GM23338 (cell line): ENCODE data around the gene DDC. TPM values are rescaled to one million over a fixed set of nuclear protein-coding genes. Genes with fewer than 3 reads are reported as not detected.

ENCODE experiments used
- ATAC-seq: fragments of 200-7000 bp; cut with Tn5 transposase; 3 replicates; pipeline ENCODE4 v1.9.1; 2020
- DNase-seq: peaks from one replicate; pipeline ENCODE4 v3.0.0-alpha.2; 2015; ENCODE audit warnings: low spot score
- H2AFZ ChIP-seq: fragments of 200-600 bp; sonication (generic); 2 replicates; pipeline ENCODE4 v1.8.0; 2016; ENCODE audit warnings: antibody characterized with exemption, mild to moderate bottlenecking, moderate library complexity
- H3F3A ChIP-seq: fragments of 200-600 bp; sonication (generic); replicated peaks from 2 replicates; pipeline ENCODE4 v1.8.0; 2017; ENCODE audit warnings: antibody characterized with exemption, mixed run types, low read depth
- H3K27ac ChIP-seq: fragments of 200-600 bp; sonication (generic); 2 replicates; pipeline ENCODE4 v1.6.1; 2016; ENCODE audit warnings: low read depth
- H3K27me3 ChIP-seq: fragments of 200-600 bp; sonication (generic); 2 replicates; pipeline ENCODE4 v1.8.0; 2016; ENCODE audit warnings: mild to moderate bottlenecking, mixed run types, moderate library complexity; ENCODE audit not compliant: insufficient read depth
- H3K36me3 ChIP-seq: fragments of 200-600 bp; sonication (generic); 2 replicates; pipeline ENCODE4 v1.8.0; 2016; ENCODE audit warnings: mild to moderate bottlenecking; ENCODE audit not compliant: insufficient read depth
- H3K4me1 ChIP-seq: fragments of 200-600 bp; sonication (generic); 2 replicates; pipeline ENCODE4 v1.8.0; 2016; ENCODE audit warnings: mild to moderate bottlenecking, moderate library complexity; ENCODE audit not compliant: insufficient read depth
- H3K4me2 ChIP-seq: fragments of 200-600 bp; sonication (generic); 2 replicates; pipeline ENCODE4 v1.7.1; 2017; ENCODE audit warnings: mixed run types
- H3K4me3 ChIP-seq: fragments of 200-600 bp; sonication (generic); 2 replicates; pipeline ENCODE4 v1.6.1; 2016; ENCODE audit warnings: mixed run types
- H3K79me2 ChIP-seq: fragments of 200-600 bp; sonication (generic); replicated peaks from 2 replicates; pipeline ENCODE4 v1.8.0; 2017; ENCODE audit warnings: mild to moderate bottlenecking; ENCODE audit not compliant: insufficient read depth
- H3K9me2 ChIP-seq: fragments of 200-600 bp; sonication (generic); 2 replicates; pipeline ENCODE4 v1.8.0; 2017; ENCODE audit not compliant: insufficient read depth
- H4K20me1 ChIP-seq: fragments of 200-600 bp; sonication (generic); replicated peaks from 2 replicates; pipeline ENCODE4 v1.8.0; 2017; ENCODE audit warnings: mild to moderate bottlenecking; ENCODE audit not compliant: insufficient read depth
- H3K27ac Mint-ChIP-seq: 2 replicates; pipeline ENCODE4 v1.8.0; 2020; ENCODE audit warnings: inconsistent platforms, mild to moderate bottlenecking, moderate library complexity, mixed read lengths
- H3K27me3 Mint-ChIP-seq: 3 replicates; pipeline ENCODE4 v1.8.0; 2022; ENCODE audit warnings: low read depth, mild to moderate bottlenecking, moderate library complexity, mixed read lengths, inconsistent platforms; ENCODE audit not compliant: insufficient read depth, poor library complexity
- H3K36me3 Mint-ChIP-seq: 3 replicates; pipeline ENCODE4 v1.8.0; 2021; ENCODE audit warnings: low read depth, mild to moderate bottlenecking, inconsistent platforms, moderate library complexity, mixed read lengths
- H3K4me1 Mint-ChIP-seq: 3 replicates; pipeline ENCODE4 v1.8.0; 2020; ENCODE audit warnings: mild to moderate bottlenecking, inconsistent platforms, mixed read lengths
- H3K4me3 Mint-ChIP-seq: 3 replicates; pipeline ENCODE4 v1.8.0; 2021; ENCODE audit warnings: moderate library complexity, mild to moderate bottlenecking, inconsistent platforms, mixed read lengths
- H3K9me3 Mint-ChIP-seq: 3 replicates; pipeline ENCODE4 v1.8.0; 2020; ENCODE audit warnings: moderate library complexity, mild to moderate bottlenecking, inconsistent platforms, mixed read lengths
- CREB1 ChIP-seq: fragments of 250-450 bp; sonication (Bioruptor Pico); IDR thresholded peaks from 2 replicates; pipeline ENCODE4 v1.5.0; 2020; ENCODE audit warnings: low read depth, mild to moderate bottlenecking, moderate library complexity
- EZH2 ChIP-seq: fragments of 200-600 bp; sonication (generic); IDR thresholded peaks from one replicate; pipeline ENCODE4 v1.8.0; 2017; ENCODE audit warnings: antibody characterized with exemption, mild to moderate bottlenecking, low read depth; ENCODE audit not compliant: unreplicated experiment
- EZH2phosphoT487 ChIP-seq: fragments of 200-600 bp; sonication (generic); IDR thresholded peaks from one replicate; pipeline ENCODE4 v1.8.1; 2018; ENCODE audit warnings: antibody characterized with exemption; ENCODE audit not compliant: unreplicated experiment
- JUNB ChIP-seq: IDR thresholded peaks from one replicate; pipeline ENCODE4 v1.6.1; 2016; ENCODE audit warnings: antibody characterized with exemption; ENCODE audit not compliant: unreplicated experiment
- NANOG ChIP-seq: IDR thresholded peaks from 2 replicates; pipeline ENCODE4 v1.6.1; 2016; ENCODE audit warnings: antibody characterized with exemption, borderline replicate concordance
- POLR2AphosphoS5 ChIP-seq: IDR thresholded peaks from 2 replicates; pipeline ENCODE4 v1.6.1; 2016; ENCODE audit warnings: antibody characterized with exemption, low read depth
- REST ChIP-seq: IDR thresholded peaks from one replicate; pipeline ENCODE4 v1.6.1; 2018; ENCODE audit warnings: antibody characterized with exemption; ENCODE audit not compliant: unreplicated experiment
- STAT1 ChIP-seq: IDR thresholded peaks from one replicate; pipeline ENCODE4 v1.6.1; 2016; ENCODE audit warnings: antibody characterized with exemption; ENCODE audit not compliant: unreplicated experiment
- ZNF114 ChIP-seq: fragments of 250-450 bp; sonication (Bioruptor Pico); IDR thresholded peaks from 2 replicates; pipeline ENCODE4 v1.5.0; 2020; ENCODE audit warnings: mild to moderate bottlenecking, moderate library complexity
- ZNF331 ChIP-seq: fragments of 250-450 bp; sonication (Bioruptor Pico); IDR thresholded peaks from 2 replicates; pipeline ENCODE4 v1.5.0; 2020; ENCODE audit warnings: low read depth, mild to moderate bottlenecking, moderate library complexity
- ZNF462 ChIP-seq: fragments of 250-450 bp; sonication (Bioruptor Pico); IDR thresholded peaks from 2 replicates; pipeline ENCODE4 v1.5.0; 2020; ENCODE audit warnings: mild to moderate bottlenecking, moderate library complexity
- polyA plus RNA-seq: library from polyadenylated mRNA; unstranded; fragments of >200 nt; fragmentation: Nextera tagmentation; extraction: Ambion mirVana; gene quantifications from 2 replicates; pipeline ENCODE4 v1.2.1, GENCODE V29; 2016
- total RNA-seq: library from RNA; depleted of rRNA; stranded (reverse); fragments of >200 nt; shearing (Covaris generic); gene quantifications from 2 replicates; pipeline ENCODE4 v1.2.3, GENCODE V29; 2014
- TF ChIP-seq, protein P1 (sequence below), 2 experiments: fragments of 200-600 bp in 1 of 2; sonication (generic) in 1 of 2; conservative IDR thresholded peaks; 2 replicates each; pipeline versions ENCODE4 v1.5.1 to v1.6.1; 2016 to 2017; ENCODE audit warnings: antibody characterized with exemption in 2 of 2, low read depth in 2 of 2, mild to moderate bottlenecking in 2 of 2, moderate library complexity in 1 of 2
- TF ChIP-seq, protein P2 (sequence below): IDR thresholded peaks from 2 replicates; pipeline ENCODE4 v1.6.1; 2016; ENCODE audit warnings: antibody characterized with exemption

Gene DDC
- total and polyA plus RNA-seq, 2 experiments from 2014 or later, result not detected

GRCh38 chr7:50584793-50585408 is 19.7 kb upstream of the DDC start:
- peaks cover 3% of the 10 kb centered on the region for H3K27me3 Mint-ChIP-seq
- TF ChIP-seq ZNF462 (CRISPR knock-in tag), result no peak
- no peak for TF ChIP-seq JUNB
- TF ChIP-seq EZH2, result no peak
- no peak for TF ChIP-seq ZNF114 (CRISPR knock-in tag)
- TF ChIP-seq REST, result no peak
- no peak for TF ChIP-seq CREB1 (CRISPR knock-in tag)
- TF ChIP-seq POLR2AphosphoS5, result no peak
- TF ChIP-seq, protein P1, sequence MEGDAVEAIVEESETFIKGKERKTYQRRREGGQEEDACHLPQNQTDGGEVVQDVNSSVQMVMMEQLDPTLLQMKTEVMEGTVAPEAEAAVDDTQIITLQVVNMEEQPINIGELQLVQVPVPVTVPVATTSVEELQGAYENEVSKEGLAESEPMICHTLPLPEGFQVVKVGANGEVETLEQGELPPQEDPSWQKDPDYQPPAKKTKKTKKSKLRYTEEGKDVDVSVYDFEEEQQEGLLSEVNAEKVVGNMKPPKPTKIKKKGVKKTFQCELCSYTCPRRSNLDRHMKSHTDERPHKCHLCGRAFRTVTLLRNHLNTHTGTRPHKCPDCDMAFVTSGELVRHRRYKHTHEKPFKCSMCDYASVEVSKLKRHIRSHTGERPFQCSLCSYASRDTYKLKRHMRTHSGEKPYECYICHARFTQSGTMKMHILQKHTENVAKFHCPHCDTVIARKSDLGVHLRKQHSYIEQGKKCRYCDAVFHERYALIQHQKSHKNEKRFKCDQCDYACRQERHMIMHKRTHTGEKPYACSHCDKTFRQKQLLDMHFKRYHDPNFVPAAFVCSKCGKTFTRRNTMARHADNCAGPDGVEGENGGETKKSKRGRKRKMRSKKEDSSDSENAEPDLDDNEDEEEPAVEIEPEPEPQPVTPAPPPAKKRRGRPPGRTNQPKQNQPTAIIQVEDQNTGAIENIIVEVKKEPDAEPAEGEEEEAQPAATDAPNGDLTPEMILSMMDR (conservative IDR thresholded peaks at IDR 0.05; ENCODE audit: low read depth in 2 of 2), result no peak
- TF ChIP-seq STAT1, result no peak
- no peak for TF ChIP-seq NANOG
- TF ChIP-seq EZH2phosphoT487, result no peak
- TF ChIP-seq ZNF331 (CRISPR knock-in tag), result no peak
- TF ChIP-seq, protein P2, sequence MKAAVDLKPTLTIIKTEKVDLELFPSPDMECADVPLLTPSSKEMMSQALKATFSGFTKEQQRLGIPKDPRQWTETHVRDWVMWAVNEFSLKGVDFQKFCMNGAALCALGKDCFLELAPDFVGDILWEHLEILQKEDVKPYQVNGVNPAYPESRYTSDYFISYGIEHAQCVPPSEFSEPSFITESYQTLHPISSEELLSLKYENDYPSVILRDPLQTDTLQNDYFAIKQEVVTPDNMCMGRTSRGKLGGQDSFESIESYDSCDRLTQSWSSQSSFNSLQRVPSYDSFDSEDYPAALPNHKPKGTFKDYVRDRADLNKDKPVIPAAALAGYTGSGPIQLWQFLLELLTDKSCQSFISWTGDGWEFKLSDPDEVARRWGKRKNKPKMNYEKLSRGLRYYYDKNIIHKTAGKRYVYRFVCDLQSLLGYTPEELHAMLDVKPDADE, result no peak
- Histone ChIP-seq H3K79me2 (no peaks in the 10 kb centered on the region), H3K27ac (no peak overlapping the region), H3K9me2 (peaks cover 3% of the 10 kb centered on the region; the same call in 1 of the 2 replicates), H3K27me3 (no peaks in the 10 kb centered on the region), H3K4me3 (no peak overlapping the region), H3K4me2 (no peak overlapping the region), H4K20me1 (no peaks in the 10 kb centered on the region), H2AFZ (no peak overlapping the region), H3F3A (no peaks in the 10 kb centered on the region), H3K4me1 (no peaks in the 10 kb centered on the region), H3K36me3 (peaks cover 6% of the 10 kb centered on the region; the same call in 1 of the 2 replicates)
- DNase-seq (no peak), ATAC-seq (no peak)
- peaks cover 17% of the 10 kb centered on the region for H3K36me3 Mint-ChIP-seq
- no peak overlapping the region for H3K27ac Mint-ChIP-seq
- H3K9me3 Mint-ChIP-seq, result peaks cover 28% of the 10 kb centered on the region
- H3K4me1 Mint-ChIP-seq, result no peaks in the 10 kb centered on the region
- no peak overlapping the region for H3K4me3 Mint-ChIP-seq
